Liver (tissue), 3 donors: ENCODE data around the gene VAPA.

Source experiments
- FOXA2 ChIP-seq: IDR thresholded peaks from 2 replicates; pipeline ENCODE4 v1.6.1; 2016; ENCODE audit warnings: antibody characterized with exemption
- GABPA ChIP-seq, 2 donors: IDR thresholded peaks in 1 of 2; conservative IDR thresholded peaks in 1 of 2; 2 replicates each; pipeline ENCODE4 v1.6.1; 2016; ENCODE audit warnings: antibody characterized with exemption in 2 of 2, mild to moderate bottlenecking in 1 of 2, moderate library complexity in 1 of 2
- HNF4A ChIP-seq, 2 donors: conservative IDR thresholded peaks; 2 replicates each; pipeline ENCODE4 v1.6.1; 2016; ENCODE audit warnings: antibody characterized with exemption in 2 of 2, mild to moderate bottlenecking in 2 of 2
- HNF4G ChIP-seq: IDR thresholded peaks from 2 replicates; pipeline ENCODE4 v1.6.1; 2016; ENCODE audit warnings: antibody characterized with exemption
- JUND ChIP-seq, 2 donors: IDR thresholded peaks; 2 replicates each; pipeline ENCODE4 v1.6.1; 2016; ENCODE audit warnings: antibody characterized with exemption in 2 of 2
- NR2F2 ChIP-seq: IDR thresholded peaks from 2 replicates; pipeline ENCODE4 v1.6.1; 2016; ENCODE audit warnings: antibody characterized with exemption
- RAD21 ChIP-seq, 2 donors: IDR thresholded peaks; 2 replicates each; pipeline ENCODE4 v1.6.1; 2016; ENCODE audit warnings: antibody characterized with exemption in 2 of 2, mild to moderate bottlenecking in 2 of 2
- RXRA ChIP-seq, 2 donors: IDR thresholded peaks; 2 replicates each; pipeline ENCODE4 v1.6.1; 2017 to 2018; ENCODE audit warnings: antibody characterized with exemption in 2 of 2, mild to moderate bottlenecking in 1 of 2
- TAF1 ChIP-seq: conservative IDR thresholded peaks from 2 replicates; pipeline ENCODE4 v1.6.1; 2016; ENCODE audit warnings: antibody characterized with exemption, mild to moderate bottlenecking
- TF ChIP-seq, protein P1 (sequence below): IDR thresholded peaks from 2 replicates; pipeline ENCODE4 v1.6.1; 2016; ENCODE audit warnings: antibody characterized with exemption, mild to moderate bottlenecking
- TF ChIP-seq, protein P2 (sequence below): fragments of 150-350 bp; IDR thresholded peaks from 2 replicates; pipeline ENCODE4 v1.5.1; 2017; ENCODE audit warnings: improper control_type of control experiment, low read depth, low read length; ENCODE audit not compliant: missing input control
- TF ChIP-seq, protein P3 (sequence below): IDR thresholded peaks from 2 replicates; pipeline ENCODE4 v1.6.1; 2016; ENCODE audit warnings: antibody characterized with exemption
- TF ChIP-seq, protein P4 (sequence below): IDR thresholded peaks from 2 replicates; pipeline ENCODE4 v1.6.1; 2016; ENCODE audit warnings: antibody characterized with exemption
- donor health status: healthy.
- donor health status: healthy.

DNA sequence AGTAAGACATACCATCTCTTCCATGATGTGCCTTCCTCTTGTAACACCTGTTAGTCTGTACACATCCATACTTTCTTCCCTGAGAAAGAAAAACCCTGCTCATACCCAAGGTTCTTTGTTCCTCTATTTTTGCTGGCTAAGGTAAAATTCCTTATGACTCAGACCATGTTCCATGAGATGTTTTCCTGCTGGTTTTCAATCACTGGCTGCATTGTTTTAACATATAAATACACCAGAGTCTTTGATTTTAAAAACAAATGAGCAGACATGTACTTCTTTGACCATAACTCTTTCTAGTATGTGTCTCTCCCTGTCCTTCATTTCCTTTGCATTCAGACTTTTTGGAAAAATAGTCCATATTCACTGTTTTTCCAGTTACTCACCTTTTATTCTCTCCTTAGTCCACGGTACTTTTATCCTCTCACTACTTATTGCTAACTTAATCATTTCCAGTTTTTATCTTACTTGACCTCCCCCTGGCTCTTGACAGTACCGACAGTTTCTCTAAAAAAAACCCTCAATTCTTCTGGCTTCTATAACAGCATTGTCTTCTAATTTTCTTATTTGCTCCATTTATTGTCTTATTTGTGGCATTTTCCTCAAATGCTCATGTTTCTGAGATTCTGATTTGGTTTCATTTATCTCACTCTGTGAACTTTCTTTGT, 4.3 kb downstream of the VAPA start:
- TF ChIP-seq, protein P1, sequence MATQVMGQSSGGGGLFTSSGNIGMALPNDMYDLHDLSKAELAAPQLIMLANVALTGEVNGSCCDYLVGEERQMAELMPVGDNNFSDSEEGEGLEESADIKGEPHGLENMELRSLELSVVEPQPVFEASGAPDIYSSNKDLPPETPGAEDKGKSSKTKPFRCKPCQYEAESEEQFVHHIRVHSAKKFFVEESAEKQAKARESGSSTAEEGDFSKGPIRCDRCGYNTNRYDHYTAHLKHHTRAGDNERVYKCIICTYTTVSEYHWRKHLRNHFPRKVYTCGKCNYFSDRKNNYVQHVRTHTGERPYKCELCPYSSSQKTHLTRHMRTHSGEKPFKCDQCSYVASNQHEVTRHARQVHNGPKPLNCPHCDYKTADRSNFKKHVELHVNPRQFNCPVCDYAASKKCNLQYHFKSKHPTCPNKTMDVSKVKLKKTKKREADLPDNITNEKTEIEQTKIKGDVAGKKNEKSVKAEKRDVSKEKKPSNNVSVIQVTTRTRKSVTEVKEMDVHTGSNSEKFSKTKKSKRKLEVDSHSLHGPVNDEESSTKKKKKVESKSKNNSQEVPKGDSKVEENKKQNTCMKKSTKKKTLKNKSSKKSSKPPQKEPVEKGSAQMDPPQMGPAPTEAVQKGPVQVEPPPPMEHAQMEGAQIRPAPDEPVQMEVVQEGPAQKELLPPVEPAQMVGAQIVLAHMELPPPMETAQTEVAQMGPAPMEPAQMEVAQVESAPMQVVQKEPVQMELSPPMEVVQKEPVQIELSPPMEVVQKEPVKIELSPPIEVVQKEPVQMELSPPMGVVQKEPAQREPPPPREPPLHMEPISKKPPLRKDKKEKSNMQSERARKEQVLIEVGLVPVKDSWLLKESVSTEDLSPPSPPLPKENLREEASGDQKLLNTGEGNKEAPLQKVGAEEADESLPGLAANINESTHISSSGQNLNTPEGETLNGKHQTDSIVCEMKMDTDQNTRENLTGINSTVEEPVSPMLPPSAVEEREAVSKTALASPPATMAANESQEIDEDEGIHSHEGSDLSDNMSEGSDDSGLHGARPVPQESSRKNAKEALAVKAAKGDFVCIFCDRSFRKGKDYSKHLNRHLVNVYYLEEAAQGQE, result no peak
- TF ChIP-seq, protein P2, sequence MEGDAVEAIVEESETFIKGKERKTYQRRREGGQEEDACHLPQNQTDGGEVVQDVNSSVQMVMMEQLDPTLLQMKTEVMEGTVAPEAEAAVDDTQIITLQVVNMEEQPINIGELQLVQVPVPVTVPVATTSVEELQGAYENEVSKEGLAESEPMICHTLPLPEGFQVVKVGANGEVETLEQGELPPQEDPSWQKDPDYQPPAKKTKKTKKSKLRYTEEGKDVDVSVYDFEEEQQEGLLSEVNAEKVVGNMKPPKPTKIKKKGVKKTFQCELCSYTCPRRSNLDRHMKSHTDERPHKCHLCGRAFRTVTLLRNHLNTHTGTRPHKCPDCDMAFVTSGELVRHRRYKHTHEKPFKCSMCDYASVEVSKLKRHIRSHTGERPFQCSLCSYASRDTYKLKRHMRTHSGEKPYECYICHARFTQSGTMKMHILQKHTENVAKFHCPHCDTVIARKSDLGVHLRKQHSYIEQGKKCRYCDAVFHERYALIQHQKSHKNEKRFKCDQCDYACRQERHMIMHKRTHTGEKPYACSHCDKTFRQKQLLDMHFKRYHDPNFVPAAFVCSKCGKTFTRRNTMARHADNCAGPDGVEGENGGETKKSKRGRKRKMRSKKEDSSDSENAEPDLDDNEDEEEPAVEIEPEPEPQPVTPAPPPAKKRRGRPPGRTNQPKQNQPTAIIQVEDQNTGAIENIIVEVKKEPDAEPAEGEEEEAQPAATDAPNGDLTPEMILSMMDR, result no peak
- no peak for TF ChIP-seq RAD21 (IDR thresholded peaks at IDR 0.05)
- TF ChIP-seq HNF4G, result no peak
- TF ChIP-seq, protein P3, sequence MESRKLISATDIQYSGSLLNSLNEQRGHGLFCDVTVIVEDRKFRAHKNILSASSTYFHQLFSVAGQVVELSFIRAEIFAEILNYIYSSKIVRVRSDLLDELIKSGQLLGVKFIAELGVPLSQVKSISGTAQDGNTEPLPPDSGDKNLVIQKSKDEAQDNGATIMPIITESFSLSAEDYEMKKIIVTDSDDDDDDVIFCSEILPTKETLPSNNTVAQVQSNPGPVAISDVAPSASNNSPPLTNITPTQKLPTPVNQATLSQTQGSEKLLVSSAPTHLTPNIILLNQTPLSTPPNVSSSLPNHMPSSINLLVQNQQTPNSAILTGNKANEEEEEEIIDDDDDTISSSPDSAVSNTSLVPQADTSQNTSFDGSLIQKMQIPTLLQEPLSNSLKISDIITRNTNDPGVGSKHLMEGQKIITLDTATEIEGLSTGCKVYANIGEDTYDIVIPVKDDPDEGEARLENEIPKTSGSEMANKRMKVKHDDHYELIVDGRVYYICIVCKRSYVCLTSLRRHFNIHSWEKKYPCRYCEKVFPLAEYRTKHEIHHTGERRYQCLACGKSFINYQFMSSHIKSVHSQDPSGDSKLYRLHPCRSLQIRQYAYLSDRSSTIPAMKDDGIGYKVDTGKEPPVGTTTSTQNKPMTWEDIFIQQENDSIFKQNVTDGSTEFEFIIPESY, result no peak
- TF ChIP-seq RXRA (IDR thresholded peaks at IDR 0.05), result no peak
- TF ChIP-seq GABPA (IDR thresholded peaks at IDR 0.05 in 1 of 2, conservative IDR thresholded peaks at IDR 0.05 in 1 of 2), result no peak
- no peak for TF ChIP-seq TAF1
- TF ChIP-seq, protein P4, sequence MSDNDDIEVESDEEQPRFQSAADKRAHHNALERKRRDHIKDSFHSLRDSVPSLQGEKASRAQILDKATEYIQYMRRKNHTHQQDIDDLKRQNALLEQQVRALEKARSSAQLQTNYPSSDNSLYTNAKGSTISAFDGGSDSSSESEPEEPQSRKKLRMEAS, result no peak
- no peak for TF ChIP-seq HNF4A (conservative IDR thresholded peaks at IDR 0.05)
- TF ChIP-seq FOXA2, result no peak
- TF ChIP-seq NR2F2, result no peak
- no peak for TF ChIP-seq JUND (IDR thresholded peaks at IDR 0.05)
